ENCODE data around the gene SIK2.

Gene SIK2

GRCh38 chr11:111730871-111731591 lies 128.8 kb downstream of the SIK2 start:
- no peak for DNase-seq (ENCODE audit: low spot score)

- no peak for DNase-seq (ENCODE audit: low spot score)
These were observed 129.6 kb downstream of the SIK2 start for GRCh38 chr11:111731821-111732220.

GRCh38 chr11:111733016-111733415 lies 130.8 kb downstream of the SIK2 start:
- no peak for DNase-seq (ENCODE audit: low spot score)

- DNase-seq (ENCODE audit: low spot score): no peak
These were observed 131.4 kb downstream of the SIK2 start for GRCh38 chr11:111733611-111734088.

GRCh38 chr11:111734101-111734953 lies 132.1 kb downstream of the SIK2 start:
- DNase-seq (ENCODE audit: low spot score): no peak

- no peak for DNase-seq (ENCODE audit: low spot score)
These were observed 132.7 kb downstream of the SIK2 start for GRCh38 chr11:111734954-111735261.

GRCh38 chr11:111735262-111736116 lies 133.2 kb downstream of the SIK2 start:
- DNase-seq (ENCODE audit: low spot score): no peak

GRCh38 chr11:111736181-111736590 lies 133.9 kb downstream of the SIK2 start:
- DNase-seq (ENCODE audit: low spot score): no peak

GRCh38 chr11:111736621-111737443 lies 134.6 kb downstream of the SIK2 start:
- no peak for DNase-seq (ENCODE audit: low spot score)

GRCh38 chr11:111737444-111738210 lies 135.4 kb downstream of the SIK2 start:
- DNase-seq (ENCODE audit: low spot score): no peak

- DNase-seq (ENCODE audit: low spot score): no peak
These were observed 137.1 kb downstream of the SIK2 start for GRCh38 chr11:111739299-111739698.

GRCh38 chr11:111741751-111742150 lies 139.5 kb downstream of the SIK2 start:
- no peak for DNase-seq (ENCODE audit: low spot score)

GRCh38 chr11:111743700-111744099 lies 141.5 kb downstream of the SIK2 start:
- no peak for DNase-seq (ENCODE audit: low spot score)

- no peak for DNase-seq (ENCODE audit: low spot score)
These were observed 143.7 kb downstream of the SIK2 start for GRCh38 chr11:111745719-111746504.

GRCh38 chr11:111748035-111748804 lies 146.0 kb downstream of the SIK2 start:
- no peak for DNase-seq (ENCODE audit: low spot score)

GRCh38 chr11:111749646-111750045 lies 147.4 kb downstream of the SIK2 start:
- no peak for DNase-seq (ENCODE audit: low spot score)

- no peak for DNase-seq (ENCODE audit: low spot score)
These were observed 153.8 kb downstream of the SIK2 start for GRCh38 chr11:111756097-111756496.

- no peak for DNase-seq (ENCODE audit: low spot score)
These were observed 157.1 kb downstream of the SIK2 start for GRCh38 chr11:111759376-111759775.

- DNase-seq (ENCODE audit: low spot score): no peak
These were observed 157.6 kb downstream of the SIK2 start for GRCh38 chr11:111759778-111760407.
